Stimulated activated naive CD4-positive, alpha-beta T cell (primary cell): ENCODE data around the gene KLF16.

ENCODE experiments used
- DNase-seq, 6 experiments: peaks; one replicate each; lab custom pipeline; 2025; lab: John Stamatoyannopoulos, UW

KLF16 gene

DNA sequence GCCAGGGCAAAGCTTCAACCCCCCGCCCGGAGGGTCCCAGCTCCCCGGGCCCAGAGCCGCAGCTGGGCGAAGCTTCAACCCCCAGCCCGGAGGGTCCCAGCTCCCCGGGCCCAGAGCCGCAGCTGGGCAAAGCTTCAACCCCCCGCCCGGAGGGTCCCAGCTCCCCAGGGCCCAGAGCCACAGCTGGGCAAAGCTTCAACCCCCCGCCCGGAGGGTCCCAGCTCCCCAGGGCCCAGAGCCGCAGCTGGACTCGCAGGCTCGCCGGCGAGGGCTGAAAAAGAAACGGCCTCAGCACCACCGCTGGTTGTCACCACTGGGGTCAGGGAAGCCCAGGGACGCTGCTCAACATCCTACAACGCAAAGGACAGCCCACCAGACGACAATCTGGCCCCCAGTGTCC is 20.3 kb downstream of the KLF16 start:
- DNase-seq, result no peak

DNA sequence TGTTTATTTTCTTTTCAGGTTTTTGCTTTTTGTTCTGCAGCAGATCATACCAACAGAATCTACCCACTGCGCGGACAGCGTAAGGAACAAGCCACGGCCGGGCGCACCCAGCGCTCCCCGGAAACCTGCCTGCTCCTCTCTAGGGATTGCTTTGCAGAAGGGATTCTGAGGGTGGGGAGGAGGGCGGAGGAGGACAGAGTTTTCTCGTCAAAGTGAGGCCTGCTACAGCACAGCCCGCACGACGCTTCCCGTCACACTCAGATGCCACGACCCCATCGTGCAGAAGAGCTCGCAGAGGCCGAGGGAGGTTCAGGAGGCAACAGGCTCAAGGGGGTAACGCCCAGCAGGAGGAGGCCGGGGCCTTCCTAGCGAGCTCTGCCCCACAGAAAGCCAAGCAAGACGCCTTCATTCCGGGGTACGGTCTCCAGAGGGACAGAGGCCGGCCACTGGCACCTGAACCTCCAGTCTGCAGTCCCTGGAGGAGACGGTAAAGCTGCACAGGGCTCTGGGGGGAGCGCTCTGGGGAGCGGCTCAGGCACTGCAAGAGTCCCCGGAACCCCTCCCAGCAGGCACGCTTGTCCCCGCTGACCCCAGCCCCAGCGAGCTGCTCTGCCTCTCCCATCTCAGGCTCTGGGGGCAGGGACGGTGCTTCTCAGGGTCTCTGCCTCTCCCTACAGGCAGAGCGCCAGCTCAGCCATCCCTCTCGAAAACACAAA is 22.0 kb downstream of the KLF16 start:
- DNase-seq, result no peak

DNA sequence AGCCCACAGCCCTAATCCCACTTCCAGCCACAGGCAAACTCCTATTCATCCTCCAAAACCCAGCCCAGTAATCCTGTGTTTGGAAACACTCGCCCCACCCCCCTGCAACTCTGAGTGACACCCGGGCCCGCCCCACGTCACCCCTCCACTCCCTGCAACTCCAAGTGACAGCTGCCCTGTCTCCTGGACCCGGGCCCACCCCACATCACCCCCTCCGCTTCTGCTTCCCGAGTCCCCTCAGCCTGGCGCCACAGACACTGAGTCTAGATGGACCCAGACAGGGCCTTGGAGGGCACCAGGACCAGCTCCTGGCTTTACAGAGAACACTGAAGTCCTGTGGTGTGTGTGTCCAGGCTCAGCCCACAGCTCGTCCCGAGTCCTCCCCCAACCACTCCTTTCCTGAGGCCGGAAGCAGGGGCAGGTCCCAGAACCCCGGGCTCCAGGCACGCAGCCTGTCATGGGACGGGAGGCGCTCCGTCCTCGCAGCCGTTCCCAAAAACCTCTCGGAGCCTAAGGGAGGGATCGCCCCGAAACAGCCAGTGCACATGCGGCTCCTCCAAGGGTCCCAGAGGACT is 22.8 kb downstream of the KLF16 start:
- no peak for DNase-seq

DNA sequence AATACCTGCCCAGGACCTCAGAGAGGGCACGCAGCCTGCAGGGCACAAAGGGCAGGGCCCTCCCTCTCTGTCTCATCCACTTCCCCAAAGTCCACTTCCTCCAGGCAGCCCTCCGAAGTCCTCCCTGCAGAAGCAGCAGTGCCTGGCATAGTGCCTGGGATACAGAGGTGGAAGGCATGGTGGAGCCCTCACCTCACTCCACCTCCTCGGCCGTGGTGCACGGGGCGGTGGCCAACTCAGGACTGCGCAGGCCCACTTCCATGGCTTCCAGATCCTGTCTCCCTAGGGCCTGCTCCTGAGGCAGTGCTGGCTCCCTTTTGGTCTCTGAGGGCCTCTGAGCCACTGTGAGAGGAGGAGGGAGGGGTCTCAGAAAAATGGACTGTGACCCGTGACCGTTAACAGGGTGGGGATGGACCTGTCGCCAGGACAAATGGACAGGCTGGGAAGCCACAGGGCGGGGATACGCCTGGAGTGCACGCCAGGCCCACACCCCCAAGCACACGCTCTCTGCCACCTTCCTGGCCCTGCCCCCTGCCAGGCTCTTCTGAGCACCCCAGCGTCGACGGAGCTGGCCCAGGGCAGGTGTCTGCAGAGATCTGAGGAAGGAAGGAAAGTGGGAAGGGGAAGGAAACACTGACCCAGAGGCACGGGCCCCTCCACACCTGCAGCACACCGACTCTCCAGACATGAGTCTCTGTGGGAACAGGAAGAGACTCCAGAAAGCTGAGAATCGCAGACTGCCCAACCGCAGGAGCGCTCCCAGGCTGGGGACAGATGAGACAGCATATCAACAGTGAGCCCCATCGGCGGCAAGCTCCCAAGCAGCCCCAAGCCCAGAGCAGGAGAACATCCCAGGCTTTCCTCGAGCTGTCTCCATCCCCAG is 23.5 kb downstream of the KLF16 start:
- DNase-seq, result no peak

DNA sequence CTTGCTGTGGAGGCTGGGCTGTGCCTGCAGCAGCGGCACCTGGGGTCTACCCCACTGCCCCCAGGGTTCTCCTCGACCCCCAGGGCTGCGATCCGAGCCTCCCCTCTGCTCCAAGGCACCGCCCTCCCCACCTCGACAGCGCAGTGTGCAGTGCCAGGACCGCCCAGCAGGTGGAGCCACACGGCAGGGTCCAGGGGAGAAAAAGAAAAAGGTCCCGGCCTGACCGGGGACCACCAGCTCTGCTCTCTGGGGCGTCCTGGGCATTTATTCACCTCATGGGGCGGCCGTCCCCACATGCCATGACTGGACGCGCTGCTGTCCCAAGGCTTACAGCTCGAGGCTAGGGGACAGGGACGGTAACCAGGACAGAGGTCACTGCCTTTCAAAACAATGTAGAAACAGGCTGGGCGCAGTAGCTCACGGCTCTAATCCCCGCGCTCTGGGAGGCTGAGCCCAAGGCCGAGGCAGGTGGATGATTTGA is 25.7 kb downstream of the KLF16 start:
- peak; percentile 14 to 58 (median 42) for DNase-seq

DNA sequence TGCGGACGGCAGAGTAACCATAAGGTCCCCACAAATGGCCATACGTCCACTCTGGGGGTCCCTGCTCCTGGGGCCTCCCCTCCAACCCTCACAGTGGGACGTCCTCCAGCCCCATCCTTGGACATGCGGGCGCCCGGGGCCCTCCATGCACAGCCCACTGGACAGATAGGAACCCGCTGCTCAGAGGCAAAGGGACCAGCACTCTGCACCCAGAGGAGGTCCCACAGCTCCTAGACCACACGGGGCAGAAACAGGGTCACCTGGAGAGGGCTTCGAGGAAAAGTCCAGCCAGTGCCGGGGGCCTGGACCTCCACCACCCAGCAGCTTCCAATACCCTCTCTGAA is 26.2 kb downstream of the KLF16 start:
- no peak for DNase-seq

DNA sequence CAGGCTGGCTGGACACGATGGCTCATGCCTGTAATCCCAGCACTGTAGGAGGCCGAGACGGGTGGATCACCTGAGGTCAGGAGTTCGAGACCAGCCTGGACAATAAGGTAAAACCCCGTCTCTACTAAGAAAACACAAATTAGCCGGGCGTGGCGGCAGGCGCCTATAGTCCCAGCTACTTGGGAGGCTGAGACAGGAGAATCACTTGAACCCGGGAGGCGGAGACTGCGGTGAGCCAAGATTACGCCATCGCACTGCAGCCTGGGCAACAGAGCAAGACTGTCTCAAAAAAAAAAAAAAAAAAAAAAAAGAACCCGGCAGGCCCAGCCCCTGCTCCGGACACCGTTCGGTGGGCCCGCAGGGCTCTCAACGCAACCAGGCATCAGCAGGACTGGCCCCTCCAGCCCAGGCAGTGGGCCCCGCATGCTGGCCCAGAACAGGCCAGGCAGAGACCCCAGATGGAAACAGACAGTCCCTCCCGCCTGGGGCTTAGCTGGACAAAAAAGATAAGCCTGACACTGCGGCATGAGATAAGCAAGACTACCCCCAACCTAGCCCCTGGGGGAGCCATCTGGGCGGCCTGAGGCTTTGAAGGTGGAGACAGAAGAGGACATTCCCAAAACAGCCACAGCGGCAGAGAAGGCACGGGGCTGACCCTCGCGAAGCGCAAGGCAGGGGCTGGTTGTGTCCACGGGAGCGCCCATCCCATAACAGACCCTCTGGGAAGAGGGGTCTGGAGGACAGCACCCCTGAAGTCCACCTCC is 26.7 kb downstream of the KLF16 start:
- no peak for DNase-seq

DNA sequence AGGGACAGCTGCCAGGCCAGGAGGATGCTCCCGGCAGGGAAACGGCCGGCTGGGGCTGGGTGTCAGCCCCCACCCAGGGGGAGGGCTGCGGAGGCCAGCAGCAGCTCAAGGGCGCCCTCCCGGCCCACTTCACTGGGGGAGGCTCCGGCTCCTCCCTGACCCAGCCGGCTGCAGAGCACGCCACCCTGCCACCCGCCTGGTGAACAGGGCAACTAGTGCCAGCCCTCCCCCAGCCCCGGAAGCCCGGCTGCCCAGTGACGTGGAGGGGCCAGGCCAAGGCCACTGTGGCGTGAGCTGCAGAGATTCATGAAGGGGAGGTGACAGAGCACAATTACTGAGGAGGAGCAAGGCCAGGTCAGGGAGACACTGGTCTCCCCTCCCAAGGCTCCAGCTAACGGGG is 29.8 kb downstream of the KLF16 start:
- DNase-seq, result no peak

DNA sequence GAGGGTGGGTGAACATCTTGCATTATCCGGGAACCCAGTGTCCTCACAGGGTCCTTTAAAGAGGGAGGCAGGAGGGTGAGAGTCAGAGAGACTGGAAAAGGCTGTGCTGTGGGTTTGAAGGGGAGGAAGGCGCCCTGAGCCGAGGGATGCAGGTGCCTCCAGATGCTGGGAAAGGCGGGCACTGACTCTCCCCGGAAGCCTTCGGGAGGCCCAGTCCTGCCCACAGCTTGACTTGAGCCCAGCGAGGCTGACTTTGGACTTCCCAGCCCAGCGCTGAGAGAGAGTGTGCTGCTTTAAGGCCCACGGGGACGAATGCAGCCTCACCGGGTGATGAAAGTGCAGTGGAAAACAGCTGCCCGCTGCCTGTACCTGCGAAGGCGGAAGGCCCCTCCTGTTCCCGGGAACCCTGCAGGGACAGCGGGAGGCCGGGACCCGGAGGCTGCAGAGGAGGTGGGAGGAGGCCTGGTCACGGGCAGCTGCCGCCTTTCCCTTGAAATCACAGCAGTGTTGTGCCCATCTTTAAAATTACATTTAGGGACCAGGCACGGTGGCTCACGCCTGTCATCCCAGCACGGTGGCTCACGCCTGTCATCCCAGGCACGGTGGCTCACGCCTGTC is 31.2 kb downstream of the KLF16 start:
- DNase-seq, result no peak

DNA sequence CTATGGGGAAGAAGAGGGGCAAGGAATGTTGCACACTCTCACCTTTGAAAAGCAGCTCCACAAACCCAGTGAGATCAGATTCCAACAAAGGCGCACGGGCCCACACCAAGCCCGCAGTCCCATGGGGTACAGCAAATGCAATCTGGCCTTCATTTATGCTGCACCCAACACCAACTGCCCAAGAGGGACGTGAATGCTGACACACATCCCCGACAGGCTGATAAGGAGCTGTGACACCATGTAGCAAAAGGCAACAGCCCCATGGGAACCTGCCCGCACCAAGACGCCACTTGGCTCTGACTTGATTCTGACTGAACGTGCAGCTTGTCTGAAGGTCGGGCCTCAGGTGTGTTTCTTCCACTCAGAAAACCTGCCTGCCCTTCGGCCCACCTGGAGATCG is 32.4 kb downstream of the KLF16 start:
- DNase-seq, result no peak

DNA sequence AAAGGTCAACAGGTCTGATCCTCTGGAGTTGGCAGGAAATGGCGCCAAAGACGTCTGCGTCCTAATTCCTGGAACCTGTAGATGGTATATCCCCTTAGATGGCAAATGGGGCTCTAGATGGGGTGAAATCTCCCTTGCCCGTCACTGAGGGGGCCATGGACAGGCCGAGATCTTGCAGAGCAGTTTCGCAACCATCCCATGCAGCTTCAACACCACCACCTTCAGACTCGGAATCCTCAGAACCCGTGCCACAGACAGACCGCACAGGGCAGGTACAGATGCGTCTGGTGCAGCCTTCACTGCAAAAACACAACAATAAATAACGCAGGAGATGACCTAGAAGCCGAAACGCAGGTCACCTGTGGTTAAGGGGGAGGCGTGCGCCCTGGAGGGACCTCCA is 32.8 kb downstream of the KLF16 start:
- no peak for DNase-seq

DNA sequence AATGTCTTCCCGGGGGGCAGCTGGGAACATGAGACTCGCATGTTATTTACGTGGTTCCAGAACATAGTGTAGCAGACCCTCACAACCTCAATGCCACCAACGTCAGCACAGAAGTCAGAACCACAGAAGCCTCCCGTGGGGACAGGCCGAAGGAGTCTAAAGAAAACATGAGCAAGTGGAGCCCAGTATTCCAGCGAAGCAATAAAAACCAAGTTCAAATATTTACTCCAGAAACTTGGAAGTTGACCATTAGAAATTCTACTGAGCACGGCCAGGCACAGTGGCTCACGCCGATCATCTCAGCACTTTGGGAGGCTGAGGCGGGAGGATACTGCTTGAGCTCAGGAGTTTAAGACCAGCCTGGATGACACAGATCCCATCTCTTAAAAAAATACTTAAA is 33.4 kb downstream of the KLF16 start:
- DNase-seq, result no peak

DNA sequence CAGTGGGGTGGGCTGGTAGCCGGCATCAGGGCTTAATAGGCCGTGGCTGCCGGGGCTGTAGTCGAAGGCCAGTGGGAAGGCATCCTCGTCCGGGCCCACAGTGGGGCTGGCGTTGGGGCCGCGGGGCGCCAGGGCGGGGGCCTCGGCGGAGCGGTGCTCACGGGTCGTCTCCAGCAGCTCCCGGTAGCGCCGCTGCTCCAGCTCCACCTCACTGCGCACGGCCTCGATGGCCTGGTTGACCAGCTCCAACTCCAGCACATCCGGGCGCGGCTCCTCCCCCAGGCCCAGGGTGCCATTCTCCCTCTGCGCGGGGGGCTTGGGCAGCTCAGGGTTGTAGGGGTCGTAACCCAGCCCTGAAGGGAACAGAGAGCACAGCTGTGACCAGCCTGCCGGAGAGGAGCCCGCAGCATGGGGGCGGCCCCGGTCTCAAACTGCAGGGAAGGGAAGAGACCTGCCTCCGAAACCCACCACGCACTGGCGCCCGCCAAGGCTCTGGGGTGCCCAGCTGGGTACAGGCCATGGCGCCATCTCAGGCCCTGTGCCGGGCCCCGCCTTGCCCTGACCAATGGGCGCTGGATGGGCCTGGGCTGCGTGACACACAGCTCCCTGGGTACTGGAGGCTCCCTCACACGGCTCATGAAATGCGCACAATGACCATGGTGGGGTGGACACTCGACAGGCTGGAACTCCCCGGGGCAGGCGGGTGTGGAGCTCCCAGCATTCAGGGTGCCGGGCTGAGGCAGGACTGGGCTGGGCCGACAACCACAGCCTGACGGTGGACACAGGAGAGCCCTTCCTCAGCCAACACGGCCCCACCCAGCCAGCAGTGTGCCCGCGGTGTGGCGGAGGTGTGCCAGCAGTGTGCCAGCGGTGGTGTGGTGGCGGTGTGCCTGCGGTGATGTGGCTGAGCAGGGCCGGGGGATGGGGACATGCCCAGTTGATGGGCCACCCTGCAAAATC is 34.8 kb downstream of the KLF16 start:
- no peak for DNase-seq

DNA sequence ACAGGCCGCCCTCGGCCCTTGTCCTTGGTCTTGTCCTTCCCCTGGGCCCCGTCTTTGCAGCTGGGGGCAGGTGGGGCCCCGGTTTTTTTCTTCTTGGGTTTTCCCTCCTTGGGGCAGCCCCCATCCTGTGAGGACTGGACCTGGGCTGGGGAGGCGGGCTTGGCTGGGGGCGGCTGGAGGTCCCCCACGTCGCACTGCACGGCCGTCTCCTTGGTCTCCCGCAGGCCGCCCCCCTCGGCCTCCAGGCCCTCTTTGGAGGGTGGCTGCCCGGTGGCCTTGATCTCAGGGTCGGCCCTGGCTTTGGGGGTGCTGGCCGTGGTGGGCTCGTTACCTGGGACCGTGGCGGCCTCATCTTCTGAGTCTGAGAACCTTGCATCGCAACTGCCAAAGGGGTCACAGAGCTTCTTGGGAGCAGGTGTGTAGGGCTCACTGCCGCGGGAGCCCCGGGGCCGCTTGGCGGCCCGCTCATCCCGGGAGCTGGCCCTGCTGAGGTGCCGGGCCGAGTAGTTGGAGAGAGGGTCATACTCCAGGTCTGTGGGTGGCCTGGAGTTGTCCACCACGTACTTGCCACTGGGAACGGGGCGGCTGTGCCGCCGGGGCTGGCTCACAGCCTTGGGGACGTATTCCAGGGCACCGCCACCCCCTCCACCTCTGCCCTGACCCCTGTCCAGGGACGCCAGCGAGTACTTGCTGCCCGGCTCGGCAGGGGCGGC is 35.7 kb downstream of the KLF16 start:
- no peak for DNase-seq

DNA sequence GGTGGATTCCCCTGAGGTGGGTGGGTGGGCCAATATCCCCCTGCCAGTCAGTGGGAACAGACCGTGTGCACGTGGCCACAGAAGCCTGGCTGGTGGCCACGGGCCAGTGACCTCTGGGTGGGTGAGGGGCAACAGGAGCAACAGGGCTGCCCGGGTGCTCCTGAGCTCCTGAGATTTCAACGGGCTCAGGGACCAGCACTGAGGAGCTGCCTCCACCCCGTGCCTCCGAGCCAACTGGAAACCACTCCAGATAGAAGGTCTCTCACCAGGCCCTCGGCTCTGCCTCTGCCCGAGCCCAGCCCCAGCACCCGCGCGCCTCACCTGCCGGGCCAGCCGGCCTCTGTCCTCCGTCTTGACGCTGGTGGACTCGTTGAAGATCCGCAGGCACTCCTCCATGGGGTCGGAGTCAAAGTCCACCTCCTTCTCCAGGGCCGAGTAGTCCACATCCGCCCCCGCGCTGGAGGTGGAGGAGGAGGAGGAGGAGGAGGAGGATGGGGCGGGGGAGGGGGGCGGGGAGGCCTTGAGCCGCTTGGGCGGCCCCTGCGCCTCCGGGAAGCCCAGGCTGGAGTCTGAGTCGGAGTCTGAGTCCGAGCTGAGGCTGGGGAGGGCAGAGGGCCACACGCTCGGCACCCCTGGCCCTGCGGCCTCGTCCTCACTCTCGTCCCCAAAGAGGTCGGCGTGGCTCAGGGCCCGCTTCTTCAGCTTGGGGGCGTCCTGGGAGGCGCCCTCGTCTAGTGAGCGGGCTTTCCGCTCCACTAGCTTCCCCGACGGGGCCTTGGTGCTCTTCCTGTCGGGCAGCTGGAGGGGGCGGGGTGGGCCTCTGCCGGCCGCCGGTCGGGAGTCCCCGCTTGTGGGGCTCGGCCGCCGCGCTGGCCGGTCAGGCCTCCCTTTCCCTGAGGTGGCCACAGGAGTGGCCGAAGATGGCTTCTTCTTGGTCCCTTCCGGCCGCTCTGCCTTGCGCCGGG is 36.5 kb downstream of the KLF16 start:
- DNase-seq, result no peak

DNA sequence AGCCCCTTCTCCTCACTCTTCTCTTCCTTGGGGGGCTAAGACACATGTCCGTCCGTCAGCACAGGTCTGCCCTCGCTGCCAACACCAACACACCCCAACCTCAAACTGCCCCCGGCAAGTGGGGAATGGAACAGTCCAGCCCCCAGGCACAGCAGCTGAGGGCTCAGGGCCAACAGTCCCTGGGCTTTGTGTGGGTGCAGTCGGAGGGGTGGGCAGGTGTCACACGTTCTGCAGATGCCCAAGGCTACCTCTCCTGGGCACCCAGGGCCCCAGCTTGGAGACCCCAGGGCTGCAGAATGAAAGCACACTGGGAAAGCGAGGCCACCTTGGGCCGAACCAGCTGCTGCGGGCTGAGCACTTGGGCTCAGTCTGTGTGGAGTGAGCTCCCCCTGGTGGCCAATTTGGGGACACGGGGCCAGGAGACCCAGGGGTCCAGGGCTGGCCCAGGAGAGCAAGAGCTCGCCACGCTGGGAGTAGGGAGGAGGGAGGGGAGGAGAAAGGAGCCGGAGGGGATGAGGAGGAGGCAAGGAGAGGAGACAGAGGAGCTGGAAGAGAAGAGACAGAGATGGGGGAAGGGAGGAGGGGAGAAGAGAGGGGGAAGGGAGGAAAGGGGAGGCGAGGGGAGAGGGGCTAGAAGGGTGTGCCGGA is 37.3 kb downstream of the KLF16 start:
- peak; percentile 23 to 79 (median 72) for DNase-seq

DNA sequence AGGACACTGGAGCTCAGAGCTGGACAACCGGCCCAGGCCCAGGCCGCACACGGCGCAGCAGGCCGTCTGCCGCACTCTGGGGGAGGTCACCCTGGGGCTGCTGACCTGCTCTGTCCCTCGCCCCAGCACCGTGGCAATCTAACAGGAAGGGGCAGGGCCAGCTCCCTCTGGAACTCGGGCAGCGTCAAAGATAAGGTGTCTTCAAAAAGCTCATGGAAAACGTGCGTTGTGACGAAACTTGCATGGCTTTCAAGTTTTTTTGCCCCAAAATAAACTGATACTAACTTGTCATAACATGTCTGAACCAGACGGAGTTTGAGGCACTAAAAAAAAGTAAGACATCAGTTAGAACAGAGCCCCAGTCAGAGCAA is 39.1 kb downstream of the KLF16 start:
- DNase-seq, result no peak

DNA sequence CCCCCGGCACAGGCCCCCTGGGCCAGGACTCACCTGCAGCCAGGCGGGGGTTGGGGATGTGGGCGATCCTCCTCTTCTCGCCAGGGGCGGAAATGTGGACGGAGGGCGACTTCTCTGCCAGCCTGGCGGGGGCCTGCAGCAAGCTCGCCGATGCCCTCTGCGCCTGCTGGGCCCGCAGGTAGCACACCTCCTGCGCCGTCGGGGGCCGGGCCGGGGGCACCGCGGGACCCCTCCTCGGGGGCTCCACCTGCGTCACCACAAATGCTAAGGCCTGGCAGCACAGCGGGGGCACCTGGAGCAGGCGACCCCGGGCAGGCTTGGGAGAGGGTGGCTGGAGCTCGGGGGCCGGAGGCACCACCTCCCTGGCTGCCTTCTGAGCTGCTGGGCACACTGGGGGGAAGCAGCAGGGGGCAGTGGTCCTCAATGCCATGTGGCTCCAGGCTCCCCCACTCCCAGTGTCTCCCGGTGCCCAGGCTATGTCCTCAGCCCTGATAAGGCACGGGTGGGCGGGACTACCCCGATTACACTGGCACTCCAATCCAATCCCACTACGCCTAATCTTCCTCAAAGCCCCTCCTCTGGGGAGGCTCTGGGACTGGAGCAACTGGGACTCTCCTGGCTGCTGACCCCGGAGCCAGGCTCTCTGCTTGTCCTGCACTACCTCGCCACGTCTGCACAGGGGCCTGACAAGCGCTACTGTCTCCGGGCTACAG is 39.7 kb downstream of the KLF16 start:
- no peak for DNase-seq
